GM12865 (cell line): ENCODE measurements around the gene GRHL3.

Experiments
- DNase-seq: peaks from one replicate; pipeline ENCODE4 v3.0.0; 2010; ENCODE audit warnings: low read depth
- H3K4me3 ChIP-seq: 2 replicates; pipeline ENCODE4 v1.5.1; 2011; ENCODE audit warnings: mild to moderate bottlenecking, low read depth, low read length, control low read depth
- CTCF ChIP-seq: IDR thresholded peaks from 2 replicates; pipeline ENCODE4 v1.5.1; 2011; ENCODE audit warnings: low read length, control low read depth, low read depth, inconsistent platforms; ENCODE audit not compliant: insufficient read depth; ENCODE audit errors: missing control alignments

GRHL3 gene

GRCh38 chr1:24279590-24280232 lies 39.4 kb upstream of the GRHL3 start:
- no peak for TF ChIP-seq CTCF
- DNase-seq, result no peak
- no peak overlapping the region for H3K4me3 ChIP-seq

GRCh38 chr1:24281591-24281990 lies 37.6 kb upstream of the GRHL3 start:
- DNase-seq, result no peak
- TF ChIP-seq CTCF, result no peak

GRCh38 chr1:24282491-24282890 lies 36.7 kb upstream of the GRHL3 start:
- H3K4me3 ChIP-seq, result no peak overlapping the region
- no peak for TF ChIP-seq CTCF
- no peak for DNase-seq

More at GRCh38 chr1:24281591-24281990, 37.6 kb upstream of the GRHL3 start:
- H3K4me3 ChIP-seq, result no peak overlapping the region

- DNase-seq, result no peak
- no peak overlapping the region for H3K4me3 ChIP-seq
- TF ChIP-seq CTCF, result no peak
These were observed 35.6 kb upstream of the GRHL3 start for GRCh38 chr1:24283326-24284155.

- TF ChIP-seq CTCF, result no peak
- no peak overlapping the region for H3K4me3 ChIP-seq
- no peak for DNase-seq
These were observed 35.0 kb upstream of the GRHL3 start for GRCh38 chr1:24284156-24284471.

- no peak for TF ChIP-seq CTCF
- H3K4me3 ChIP-seq, result no peak overlapping the region
- DNase-seq, result no peak
These were observed 33.9 kb upstream of the GRHL3 start for GRCh38 chr1:24285231-24285630.
